ENCODE results near the gene CBX1. TPM values are rescaled to one million over a fixed set of nuclear protein-coding genes. Genes with fewer than 3 reads are reported as not detected.
"Not testable (repeated sequence)": the region's sequence is repeated elsewhere in the genome, so short reads cannot be mapped to it uniquely, and the experiment has no call there.

Gene CBX1
- total RNA-seq, 2 donors from 2014 or later = 15.8 to 34.2 TPM

- TF ChIP-seq CTCF (IDR thresholded peaks at IDR 0.05) (peak in 6 of 7 experiments; percentile 25 to 51 (median 44)), POLR2A (IDR thresholded peaks at IDR 0.05) (peak in 2 of 3 donors; percentile 33 to 34)
- Histone ChIP-seq H3K9me3 (no peaks in the 10 kb centered on the region), H3K27ac (peak within 1 kb of the TSS in 3 of 4 donors; percentile 0 to 62 (median 4)), H3K4me3 (peak within 1 kb of the TSS in 1 of 2 donors; percentile 45), H3K36me3 (replicated peaks in 1 of 2; ENCODE audit: insufficient read depth in 1 of 2, low read depth in 2 of 2) (no peaks in the 10 kb centered on the region), H3K4me1 (peaks cover 15% of the 10 kb centered on the region), H3K27me3 (no peaks in the 10 kb centered on the region)
- peak; percentile 78 for ATAC-seq
- 0 to 1% methylated on average over 1 to 61 of the region's 73 CpGs for WGBS, 2 donors
- DNase-seq = peak; percentile 62 to 77 (median 74)
- intact Hi-C loops (cut with DNase I) = no loop called here
Measured at GRCh38 chr17:48037036-48037837, 64.0 kb downstream of the CBX1 start, which contains the start of gene COPZ2. Gene COPZ2, minus strand, starts transcription at chr17:48037797. Its CDS starts 20 bp downstream, at chr17:48037777.

GRCh38 chr17:48036693-48037035, 64.6 kb downstream of the CBX1 start:
- Histone ChIP-seq H3K36me3 (replicated peaks in 1 of 2; ENCODE audit: insufficient read depth in 1 of 2, low read depth in 2 of 2) (no peaks in the 10 kb centered on the region), H3K4me1 (peaks cover 15% of the 10 kb centered on the region), H3K27me3 (no peaks in the 10 kb centered on the region), H3K4me3 (peak overlapping the region in 1 of 2 donors; percentile 45), H3K9me3 (no peaks in the 10 kb centered on the region), H3K27ac (peak overlapping the region in 2 of 4 donors; percentile 0 to 4)
- no peak for TF ChIP-seq POLR2A (IDR thresholded peaks at IDR 0.05)
- TF ChIP-seq CTCF (IDR thresholded peaks at IDR 0.05) = no peak
- DNase-seq (no peak), ATAC-seq (no peak)
- intact Hi-C loops (cut with DNase I) = no loop called here
- 5 to 43% methylated on average over 3 to 6 of the region's 6 CpGs for WGBS, 2 donors

GRCh38 chr17:48034734-48035133, 66.5 kb downstream of the CBX1 start:
- peaks cover 15% of the 10 kb centered on the region for H3K4me1 ChIP-seq
- WGBS, 2 donors = 87 to 94% methylated on average over 12 of the region's 12 CpGs
- not testable (repeated sequence) for ATAC-seq; H3K4me3 ChIP-seq; H3K36me3 ChIP-seq (replicated peaks in 1 of 2; ENCODE audit: insufficient read depth in 1 of 2, low read depth in 2 of 2); H3K27me3 ChIP-seq; DNase-seq; H3K27ac ChIP-seq; H3K9me3 ChIP-seq
- intact Hi-C loops (cut with DNase I) = loop anchor here (5.0 kb wide), 1 partner anchor 38 kb away; no protein-coding TSS in a partner anchor

GRCh38 chr17:48031966-48032365, 69.3 kb downstream of the CBX1 start:
- Histone ChIP-seq H3K4me1 (peaks cover 7% of the 10 kb centered on the region), H3K27me3 (no peaks in the 10 kb centered on the region), H3K9me3 (no peaks in the 10 kb centered on the region), H3K36me3 (replicated peaks in 1 of 2; ENCODE audit: insufficient read depth in 1 of 2, low read depth in 2 of 2) (no peaks in the 10 kb centered on the region), H3K4me3 (no peak overlapping the region), H3K27ac (no peak overlapping the region)
- intact Hi-C loops (cut with DNase I) = loop anchor here (5.0 kb wide), 1 partner anchor 40 kb away; no protein-coding TSS in a partner anchor
- DNase-seq (no peak), ATAC-seq (no peak)
- TF ChIP-seq POLR2A (IDR thresholded peaks at IDR 0.05) = no peak
- no peak for TF ChIP-seq CTCF (IDR thresholded peaks at IDR 0.05)
- 76 to 83% methylated on average over 6 of the region's 6 CpGs for WGBS, 2 donors

GRCh38 chr17:48030531-48030930, 70.7 kb downstream of the CBX1 start:
- no peak overlapping the region for H3K4me3 ChIP-seq
- H3K27ac ChIP-seq = no peak overlapping the region
- H3K9me3 ChIP-seq = no peaks in the 10 kb centered on the region
- H3K27me3 ChIP-seq = no peaks in the 10 kb centered on the region
- no peak for TF ChIP-seq CTCF (IDR thresholded peaks at IDR 0.05)
- no peak for TF ChIP-seq POLR2A (IDR thresholded peaks at IDR 0.05)
- ATAC-seq = no peak
- 67 to 69% methylated on average over 3 to 5 of the region's 5 CpGs for WGBS, 2 donors
- H3K4me1 ChIP-seq = peaks cover 13% of the 10 kb centered on the region
- no peaks in the 10 kb centered on the region for H3K36me3 ChIP-seq (replicated peaks in 1 of 2; ENCODE audit: insufficient read depth in 1 of 2, low read depth in 2 of 2)
- DNase-seq = no peak
- intact Hi-C loops (cut with DNase I) = loop anchor here (5.0 kb wide), 1 partner anchor 42 kb away; no protein-coding TSS in a partner anchor

Measured in body of pancreas (tissue), 4 donors.